ENCODE data around the gene PCP4L1. TPM values are rescaled to one million over a fixed set of nuclear protein-coding genes. Genes with fewer than 3 reads are reported as not detected.
A peak's percentile ranks its signal among the peaks of the same experiment; 100 is the strongest.

The PCP4L1 gene
- total and polyA plus RNA-seq, 5 donors from 2014 or later = 0.38 TPM; not detected in 4

GRCh38 chr1:161260376-161261260, 2.1 kb downstream of the PCP4L1 start:
- H3K27ac Mint-ChIP-seq = peak overlapping the region in 1 of 3 donors; percentile 48
- peaks cover 4% of the 10 kb centered on the region for H3K36me3 Mint-ChIP-seq
- Histone ChIP-seq H3K4me3 (ENCODE audit: low read depth, low read length) (no peak overlapping the region), H3K9me3 (ENCODE audit: control insufficient read depth in 2 of 2, low read length in 2 of 2) (peaks cover 13 to 17% of the 10 kb centered on the region in 2 experiments), H3K4me1 (ENCODE audit: control insufficient read depth, insufficient read depth, low read length, poor library complexity, severe bottlenecking) (peaks cover 13% of the 10 kb centered on the region), H3K36me3 (ENCODE audit: control insufficient read depth, insufficient read depth, low read length) (no peaks in the 10 kb centered on the region), H3K27ac (ENCODE audit: insufficient read depth, low read length, poor library complexity, severe bottlenecking) (no peak overlapping the region), H3K27me3 (ENCODE audit: control insufficient read depth, insufficient read depth, low read length) (peaks cover 31% of the 10 kb centered on the region)
- H3K27me3 Mint-ChIP-seq = peaks cover 76% of the 10 kb centered on the region
- H3K4me1 Mint-ChIP-seq = peaks cover 0 to 18% (median 7%) of the 10 kb centered on the region in 4 donors
- H3K4me3 Mint-ChIP-seq = no peak overlapping the region
- peaks cover 0 to 21% (median 10%) of the 10 kb centered on the region in 7 donors for H3K9me3 Mint-ChIP-seq
- ATAC-seq (ENCODE audit: low read depth in 2 of 2) = no peak
- DNase-seq = peak in 1 of 3 donors; percentile 14

GRCh38 chr1:161261261-161262235, 3.0 kb downstream of the PCP4L1 start:
- H3K27me3 Mint-ChIP-seq = peaks cover 76% of the 10 kb centered on the region
- Histone ChIP-seq H3K27me3 (ENCODE audit: control insufficient read depth, insufficient read depth, low read length) (peaks cover 34% of the 10 kb centered on the region), H3K4me1 (ENCODE audit: control insufficient read depth, insufficient read depth, low read length, poor library complexity, severe bottlenecking) (peaks cover 13% of the 10 kb centered on the region), H3K27ac (ENCODE audit: insufficient read depth, low read length, poor library complexity, severe bottlenecking) (no peak overlapping the region), H3K9me3 (ENCODE audit: control insufficient read depth in 2 of 2, low read length in 2 of 2) (peaks cover 10 to 13% of the 10 kb centered on the region in 2 experiments), H3K36me3 (ENCODE audit: control insufficient read depth, insufficient read depth, low read length) (no peaks in the 10 kb centered on the region), H3K4me3 (ENCODE audit: low read depth, low read length) (no peak overlapping the region)
- H3K9me3 Mint-ChIP-seq = peaks cover 0 to 19% (median 10%) of the 10 kb centered on the region in 7 donors
- no peak overlapping the region for H3K4me3 Mint-ChIP-seq
- peaks cover 4% of the 10 kb centered on the region for H3K36me3 Mint-ChIP-seq
- H3K4me1 Mint-ChIP-seq = peaks cover 0 to 18% (median 7%) of the 10 kb centered on the region in 4 donors
- DNase-seq (no peak), ATAC-seq (ENCODE audit: low read depth in 2 of 2) (no peak)
- no peak overlapping the region for H3K27ac Mint-ChIP-seq

GRCh38 chr1:161265305-161265704, 6.8 kb downstream of the PCP4L1 start:
- Histone ChIP-seq H3K27ac (ENCODE audit: insufficient read depth, low read length, poor library complexity, severe bottlenecking) (no peak overlapping the region), H3K27me3 (ENCODE audit: control insufficient read depth, insufficient read depth, low read length) (peaks cover 23% of the 10 kb centered on the region), H3K36me3 (ENCODE audit: control insufficient read depth, insufficient read depth, low read length) (no peaks in the 10 kb centered on the region), H3K4me3 (ENCODE audit: low read depth, low read length) (no peak overlapping the region), H3K4me1 (ENCODE audit: control insufficient read depth, insufficient read depth, low read length, poor library complexity, severe bottlenecking) (no peaks in the 10 kb centered on the region), H3K9me3 (ENCODE audit: control insufficient read depth in 2 of 2, low read length in 2 of 2) (no peaks in the 10 kb centered on the region)
- DNase-seq (no peak), ATAC-seq (ENCODE audit: low read depth in 2 of 2) (no peak)
- H3K27me3 Mint-ChIP-seq = peaks cover 44% of the 10 kb centered on the region
- no peaks in the 10 kb centered on the region for H3K36me3 Mint-ChIP-seq
- H3K4me1 Mint-ChIP-seq = peaks cover 0 to 3% (median 0%) of the 10 kb centered on the region in 4 donors
- H3K27ac Mint-ChIP-seq = no peak overlapping the region
- no peaks in the 10 kb centered on the region for H3K9me3 Mint-ChIP-seq
- H3K4me3 Mint-ChIP-seq = no peak overlapping the region

GRCh38 chr1:161266202-161266601, 7.7 kb downstream of the PCP4L1 start:
- H3K4me3 Mint-ChIP-seq = no peak overlapping the region
- peaks cover 0 to 3% (median 0%) of the 10 kb centered on the region in 4 donors for H3K4me1 Mint-ChIP-seq

GRCh38 chr1:161266836-161267235, 8.3 kb downstream of the PCP4L1 start:
- ATAC-seq (ENCODE audit: low read depth in 2 of 2) (no peak), DNase-seq (no peak)
- no peaks in the 10 kb centered on the region for H3K4me1 Mint-ChIP-seq
- Histone ChIP-seq H3K4me3 (ENCODE audit: low read depth, low read length) (no peak overlapping the region), H3K36me3 (ENCODE audit: control insufficient read depth, insufficient read depth, low read length) (no peaks in the 10 kb centered on the region), H3K9me3 (ENCODE audit: control insufficient read depth in 2 of 2, low read length in 2 of 2) (no peaks in the 10 kb centered on the region), H3K27me3 (ENCODE audit: control insufficient read depth, insufficient read depth, low read length) (peaks cover 11% of the 10 kb centered on the region), H3K4me1 (ENCODE audit: control insufficient read depth, insufficient read depth, low read length, poor library complexity, severe bottlenecking) (no peaks in the 10 kb centered on the region), H3K27ac (ENCODE audit: insufficient read depth, low read length, poor library complexity, severe bottlenecking) (no peak overlapping the region)
- no peak overlapping the region for H3K27ac Mint-ChIP-seq
- no peaks in the 10 kb centered on the region for H3K9me3 Mint-ChIP-seq
- no peak overlapping the region for H3K4me3 Mint-ChIP-seq
- H3K27me3 Mint-ChIP-seq = peaks cover 38% of the 10 kb centered on the region
- H3K36me3 Mint-ChIP-seq = no peaks in the 10 kb centered on the region

More at GRCh38 chr1:161266202-161266601, 7.7 kb downstream of the PCP4L1 start:
- no peaks in the 10 kb centered on the region for H3K36me3 ChIP-seq (ENCODE audit: control insufficient read depth, insufficient read depth, low read length)
- Mint-ChIP-seq H3K27me3 (peaks cover 43% of the 10 kb centered on the region), H3K36me3 (no peaks in the 10 kb centered on the region), H3K27ac (no peak overlapping the region), H3K9me3 (no peaks in the 10 kb centered on the region)
- no peak overlapping the region for H3K4me3 ChIP-seq (ENCODE audit: low read depth, low read length)
- H3K27ac ChIP-seq (ENCODE audit: insufficient read depth, low read length, poor library complexity, severe bottlenecking) = no peak overlapping the region
- no peaks in the 10 kb centered on the region for H3K4me1 ChIP-seq (ENCODE audit: control insufficient read depth, insufficient read depth, low read length, poor library complexity, severe bottlenecking)
- no peaks in the 10 kb centered on the region for H3K9me3 ChIP-seq (ENCODE audit: control insufficient read depth in 2 of 2, low read length in 2 of 2)
- no peak for DNase-seq
- ATAC-seq (ENCODE audit: low read depth in 2 of 2) = no peak
- H3K27me3 ChIP-seq (ENCODE audit: control insufficient read depth, insufficient read depth, low read length) = peaks cover 16% of the 10 kb centered on the region

- no peak overlapping the region for H3K27ac Mint-ChIP-seq
- no peaks in the 10 kb centered on the region for H3K36me3 Mint-ChIP-seq
- ATAC-seq (ENCODE audit: low read depth in 2 of 2) (no peak), DNase-seq (no peak)
- Histone ChIP-seq H3K9me3 (ENCODE audit: control insufficient read depth in 2 of 2, low read length in 2 of 2) (no peaks in the 10 kb centered on the region), H3K27me3 (ENCODE audit: control insufficient read depth, insufficient read depth, low read length) (peaks cover 10% of the 10 kb centered on the region), H3K36me3 (ENCODE audit: control insufficient read depth, insufficient read depth, low read length) (no peaks in the 10 kb centered on the region), H3K4me3 (ENCODE audit: low read depth, low read length) (no peak overlapping the region), H3K4me1 (ENCODE audit: control insufficient read depth, insufficient read depth, low read length, poor library complexity, severe bottlenecking) (no peaks in the 10 kb centered on the region), H3K27ac (ENCODE audit: insufficient read depth, low read length, poor library complexity, severe bottlenecking) (no peak overlapping the region)
- peaks cover 37% of the 10 kb centered on the region for H3K27me3 Mint-ChIP-seq
- no peaks in the 10 kb centered on the region for H3K9me3 Mint-ChIP-seq
- H3K4me1 Mint-ChIP-seq = no peaks in the 10 kb centered on the region
- no peak overlapping the region for H3K4me3 Mint-ChIP-seq
Observed at GRCh38 chr1:161267321-161267720, 8.8 kb downstream of the PCP4L1 start.

GRCh38 chr1:161273402-161273801, 14.9 kb downstream of the PCP4L1 start:
- Mint-ChIP-seq H3K4me3 (no peak overlapping the region), H3K27ac (no peak overlapping the region), H3K27me3 (peaks cover 40% of the 10 kb centered on the region), H3K9me3 (no peaks in the 10 kb centered on the region), H3K4me1 (no peaks in the 10 kb centered on the region), H3K36me3 (no peaks in the 10 kb centered on the region)
- Histone ChIP-seq H3K9me3 (ENCODE audit: control insufficient read depth in 2 of 2, low read length in 2 of 2) (no peaks in the 10 kb centered on the region), H3K27me3 (ENCODE audit: control insufficient read depth, insufficient read depth, low read length) (peaks cover 3% of the 10 kb centered on the region), H3K27ac (ENCODE audit: insufficient read depth, low read length, poor library complexity, severe bottlenecking) (no peak overlapping the region), H3K4me3 (ENCODE audit: low read depth, low read length) (no peak overlapping the region), H3K4me1 (ENCODE audit: control insufficient read depth, insufficient read depth, low read length, poor library complexity, severe bottlenecking) (no peaks in the 10 kb centered on the region), H3K36me3 (ENCODE audit: control insufficient read depth, insufficient read depth, low read length) (no peaks in the 10 kb centered on the region)
- ATAC-seq (ENCODE audit: low read depth in 2 of 2) = no peak
- no peak for DNase-seq

All from CD4-positive, CD25-positive, alpha-beta regulatory T cell (primary cell).